Measurements from ENCODE around the gene PRRT4. TPM values are rescaled to one million over a fixed set of nuclear protein-coding genes. Genes with fewer than 3 reads are reported as not detected.

Gene PRRT4
- total and polyA plus RNA-seq, 2 of the 13 experiments (the other 11 are each of a cell fraction or from before 2014, with no cell fraction given) = not detected

GRCh38 chr7:128324368-128324680 lies 37.2 kb downstream of the PRRT4 start:
- no peak for ATAC-seq
- H3K4me2 ChIP-seq (ENCODE audit: low read depth, low read length) = no peak overlapping the region
- no peak for FAIRE-seq
- H2AFZ ChIP-seq (ENCODE audit: low read length) = no peak overlapping the region
- no peak overlapping the region for H3K27ac ChIP-seq (ENCODE audit: extremely low read length, insufficient read depth, low read length)
- H3K36me3 ChIP-seq (replicated peaks in 1 of 2; ENCODE audit: control insufficient read depth in 1 of 2, insufficient read depth in 2 of 2, low read length in 2 of 2) = peaks cover 11 to 60% of the 10 kb centered on the region in 2 experiments
- no TSS peak for BruUV-seq (replicated peaks)
- no peak for DNase-seq (ENCODE audit: low spot score)
- no peak overlapping the region for H3K9ac ChIP-seq (ENCODE audit: insufficient read depth, low read depth, low read length)
- no peaks in the 10 kb centered on the region for H3K27me3 ChIP-seq (ENCODE audit: control insufficient read depth in 1 of 2, insufficient read depth in 2 of 2, low read length in 2 of 2)
- 97% methylated on average over 9 of the region's 9 CpGs for WGBS (ENCODE audit: low lambda C conversion rate)
- POLR2A ChIA-PET = no interaction called here
- no peak overlapping the region for H3K4me3 ChIP-seq (replicated peaks in 1 of 3; ENCODE audit: insufficient read depth in 1 of 3, low read depth in 2 of 3, low read length in 3 of 3)
- no peaks in the 10 kb centered on the region for H3K79me2 ChIP-seq (ENCODE audit: insufficient read depth, low read length)
- H3K4me1 ChIP-seq (ENCODE audit: insufficient read depth, low read length) = no peaks in the 10 kb centered on the region
- no peaks in the 10 kb centered on the region for H3K9me3 ChIP-seq (ENCODE audit: low read length)
- CTCF ChIA-PET (ENCODE audit: low intra/inter-chr PET ratio, low total read pairs) = no interaction called here
- H4K20me1 ChIP-seq (ENCODE audit: insufficient read depth, low read length) = no peaks in the 10 kb centered on the region
- intact Hi-C loops (cut with micrococcal nuclease; ENCODE audit: unreplicated experiment) = no loop called here
- in situ Hi-C loops (cut with HindIII; ENCODE audit: extremely low pct_ligation_motif_present, low pct_unique_long_range_greater_than_20kb) = no loop called here
- no peak for TF ChIP-seq ZSCAN25 (CRISPR knock-in tag; IDR thresholded peaks at IDR 0.05)
- no peak for TF ChIP-seq PLSCR1 (CRISPR knock-in tag; IDR thresholded peaks at IDR 0.05; ENCODE audit: borderline replicate concordance)
- TF ChIP-seq, protein P1, sequence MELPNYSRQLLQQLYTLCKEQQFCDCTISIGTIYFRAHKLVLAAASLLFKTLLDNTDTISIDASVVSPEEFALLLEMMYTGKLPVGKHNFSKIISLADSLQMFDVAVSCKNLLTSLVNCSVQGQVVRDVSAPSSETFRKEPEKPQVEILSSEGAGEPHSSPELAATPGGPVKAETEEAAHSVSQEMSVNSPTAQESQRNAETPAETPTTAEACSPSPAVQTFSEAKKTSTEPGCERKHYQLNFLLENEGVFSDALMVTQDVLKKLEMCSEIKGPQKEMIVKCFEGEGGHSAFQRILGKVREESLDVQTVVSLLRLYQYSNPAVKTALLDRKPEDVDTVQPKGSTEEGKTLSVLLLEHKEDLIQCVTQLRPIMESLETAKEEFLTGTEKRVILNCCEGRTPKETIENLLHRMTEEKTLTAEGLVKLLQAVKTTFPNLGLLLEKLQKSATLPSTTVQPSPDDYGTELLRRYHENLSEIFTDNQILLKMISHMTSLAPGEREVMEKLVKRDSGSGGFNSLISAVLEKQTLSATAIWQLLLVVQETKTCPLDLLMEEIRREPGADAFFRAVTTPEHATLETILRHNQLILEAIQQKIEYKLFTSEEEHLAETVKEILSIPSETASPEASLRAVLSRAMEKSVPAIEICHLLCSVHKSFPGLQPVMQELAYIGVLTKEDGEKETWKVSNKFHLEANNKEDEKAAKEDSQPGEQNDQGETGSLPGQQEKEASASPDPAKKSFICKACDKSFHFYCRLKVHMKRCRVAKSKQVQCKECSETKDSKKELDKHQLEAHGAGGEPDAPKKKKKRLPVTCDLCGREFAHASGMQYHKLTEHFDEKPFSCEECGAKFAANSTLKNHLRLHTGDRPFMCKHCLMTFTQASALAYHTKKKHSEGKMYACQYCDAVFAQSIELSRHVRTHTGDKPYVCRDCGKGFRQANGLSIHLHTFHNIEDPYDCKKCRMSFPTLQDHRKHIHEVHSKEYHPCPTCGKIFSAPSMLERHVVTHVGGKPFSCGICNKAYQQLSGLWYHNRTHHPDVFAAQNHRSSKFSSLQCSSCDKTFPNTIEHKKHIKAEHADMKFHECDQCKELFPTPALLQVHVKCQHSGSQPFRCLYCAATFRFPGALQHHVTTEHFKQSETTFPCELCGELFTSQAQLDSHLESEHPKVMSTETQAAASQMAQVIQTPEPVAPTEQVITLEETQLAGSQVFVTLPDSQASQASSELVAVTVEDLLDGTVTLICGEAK (IDR thresholded peaks at IDR 0.05) = no peak
- TF ChIP-seq, protein P1 (CRISPR knock-in tag; IDR thresholded peaks at IDR 0.05) = no peak
- no peak for TF ChIP-seq SRY (CRISPR knock-in tag; IDR thresholded peaks at IDR 0.05)
- TF ChIP-seq AFF4 (CRISPR knock-in tag; IDR thresholded peaks at IDR 0.05) = no peak
- no peak for TF ChIP-seq ETV5 (CRISPR knock-in tag; IDR thresholded peaks at IDR 0.05; ENCODE audit: borderline replicate concordance)
- no peak for TF ChIP-seq ARNT (IDR thresholded peaks at IDR 0.05)
- TF ChIP-seq NKX3-1 (CRISPR knock-in tag; IDR thresholded peaks at IDR 0.05) = no peak
- TF ChIP-seq ZNF839 (CRISPR knock-in tag; IDR thresholded peaks at IDR 0.05; ENCODE audit: borderline replicate concordance) = no peak
- no peak for TF ChIP-seq ZNF605 (CRISPR knock-in tag; IDR thresholded peaks at IDR 0.05)
- TF ChIP-seq MAFF (IDR thresholded peaks at IDR 0.05; ENCODE audit: low read depth, low read length) = no peak
- no peak for TF ChIP-seq ERF (CRISPR knock-in tag; IDR thresholded peaks at IDR 0.05)
- no peak for TF ChIP-seq ZNF792 (CRISPR knock-in tag; IDR thresholded peaks at IDR 0.05)

Data from HepG2 (cell line).